Esophagus muscularis mucosa (tissue), 3 donors: ENCODE data around the gene SLC29A2.

ENCODE experiments used
- EP300 ChIP-seq: sonication (generic); formaldehyde crosslinking; IDR thresholded peaks from one replicate; pipeline ENCODE4 v1.6.1; 2017; ENCODE audit warnings: antibody characterized with exemption
- POLR2AphosphoS5 ChIP-seq, 2 donors: sonication (generic); formaldehyde crosslinking; IDR thresholded peaks; one replicate each; pipeline ENCODE4 v1.6.1; 2017; ENCODE audit warnings: antibody characterized with exemption in 2 of 2

GRCh38 chr11:66331542-66332370 is 39.8 kb downstream of the SLC29A2 start:
- TF ChIP-seq POLR2AphosphoS5 (IDR thresholded peaks at IDR 0.05) (no peak), EP300 (no peak)
